HCT116 (cell line): ENCODE data around the gene CADPS2.

ENCODE experiments used
- ATF3 ChIP-seq: IDR thresholded peaks from 2 replicates; pipeline ENCODE4 v1.6.1; 2012
- CEBPB ChIP-seq: IDR thresholded peaks from 2 replicates; pipeline ENCODE4 v1.6.1; 2012; ENCODE audit warnings: low read depth
- CTCF ChIP-seq, 3 experiments: fragments of 200-600 bp in 1 of 3; sonication (generic) in 1 of 3; IDR thresholded peaks in 2 of 3; conservative IDR thresholded peaks in 1 of 3; 2 replicates each; pipeline ENCODE4 v1.5.1; 2012 to 2017; ENCODE audit warnings: low read depth in 2 of 3, low read length in 2 of 3, antibody characterized with exemption in 1 of 3, borderline replicate concordance in 1 of 3, control low read depth in 1 of 3, mild to moderate bottlenecking in 1 of 3, mixed read lengths in 1 of 3, mixed run types in 1 of 3, moderate library complexity in 1 of 3; ENCODE audit not compliant: insufficient read depth in 1 of 3
- EZH2 ChIP-seq: fragments of 200-600 bp; sonication (generic); IDR thresholded peaks from 2 replicates; pipeline ENCODE4 v1.6.1; 2017; ENCODE audit warnings: antibody characterized with exemption, mixed run types
- EZH2phosphoT487 ChIP-seq: fragments of 200-600 bp; IDR thresholded peaks from 2 replicates; pipeline ENCODE4 v1.6.1; 2018; ENCODE audit warnings: antibody characterized with exemption, borderline replicate concordance
- JUND ChIP-seq: IDR thresholded peaks from 2 replicates; pipeline ENCODE4 v1.6.1; 2012
- POLR2A ChIP-seq: IDR thresholded peaks from 2 replicates; pipeline ENCODE4 v1.7.0; 2011; ENCODE audit warnings: borderline replicate concordance; ENCODE audit not compliant: insufficient read depth, insufficient read length; ENCODE audit errors: extremely low read depth
- POLR2AphosphoS5 ChIP-seq: IDR thresholded peaks from 2 replicates; pipeline ENCODE4 v1.6.1; 2011; ENCODE audit warnings: mild to moderate bottlenecking, low read depth, low read length, moderate library complexity
- RAD21 ChIP-seq: IDR thresholded peaks from 2 replicates; pipeline ENCODE4 v1.6.1; 2012; ENCODE audit warnings: low read depth, mild to moderate bottlenecking
- REST ChIP-seq: IDR thresholded peaks from 2 replicates; pipeline ENCODE4 v1.6.1; 2012; ENCODE audit warnings: low read depth
- SIN3A ChIP-seq: IDR thresholded peaks from 2 replicates; pipeline ENCODE4 v1.6.1; 2012; ENCODE audit warnings: low read depth
- SRF ChIP-seq: IDR thresholded peaks from 2 replicates; pipeline ENCODE4 v1.6.1; 2012; ENCODE audit warnings: low read depth
- TCF7L2 ChIP-seq: IDR thresholded peaks from 2 replicates; pipeline ENCODE4 v1.7.0; 2011; ENCODE audit warnings: borderline replicate concordance, inconsistent platforms; ENCODE audit not compliant: insufficient read depth, insufficient read length; ENCODE audit errors: extremely low read depth
- ZNF274 ChIP-seq: fragments of 200-500 bp; sonication (Bioruptor generic); IDR thresholded peaks from 2 replicates; pipeline ENCODE4 v1.6.1; 2014; ENCODE audit warnings: mild to moderate bottlenecking, low read depth, low read length, inconsistent platforms

DNA sequence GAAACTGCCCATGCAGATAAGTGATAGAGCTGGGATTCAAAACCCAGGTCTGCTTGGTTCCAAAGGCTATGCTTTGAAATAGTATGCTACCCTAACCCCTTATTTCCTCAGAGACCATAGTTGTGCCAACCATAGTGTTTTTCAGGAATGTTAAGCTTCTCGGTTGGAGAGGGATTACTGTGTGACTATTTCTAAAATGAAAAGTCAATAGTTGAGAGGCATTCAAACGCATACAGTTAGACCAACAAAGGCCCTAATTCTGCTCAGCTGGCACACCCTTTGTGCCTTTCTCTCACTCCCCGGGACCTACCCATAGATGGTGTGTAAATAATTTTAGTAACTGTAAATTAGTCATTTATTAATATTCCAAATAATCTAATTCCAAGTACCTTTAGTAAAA lies 118.9 kb downstream of the CADPS2 start:
- TF ChIP-seq CTCF (IDR thresholded peaks at IDR 0.05 in 2 of 3, conservative IDR thresholded peaks at IDR 0.05 in 1 of 3; ENCODE audit: borderline replicate concordance in 1 of 3, insufficient read depth in 1 of 3, low read depth in 2 of 3, low read length in 2 of 3) (no peak), POLR2AphosphoS5 (no peak), ATF3 (no peak), REST (no peak), EZH2 (no peak), POLR2A (no peak), ZNF274 (no peak), RAD21 (no peak), JUND (no peak), SRF (no peak), EZH2phosphoT487 (no peak), CEBPB (no peak), SIN3A (no peak), TCF7L2 (no peak)
